Measurements from ENCODE around the gene PAPPA. TPM values are rescaled to one million over a fixed set of nuclear protein-coding genes. Genes with fewer than 3 reads are reported as not detected.

Gene PAPPA
- total RNA-seq, 1 donor from 2014 or later = 172 TPM

DNA sequence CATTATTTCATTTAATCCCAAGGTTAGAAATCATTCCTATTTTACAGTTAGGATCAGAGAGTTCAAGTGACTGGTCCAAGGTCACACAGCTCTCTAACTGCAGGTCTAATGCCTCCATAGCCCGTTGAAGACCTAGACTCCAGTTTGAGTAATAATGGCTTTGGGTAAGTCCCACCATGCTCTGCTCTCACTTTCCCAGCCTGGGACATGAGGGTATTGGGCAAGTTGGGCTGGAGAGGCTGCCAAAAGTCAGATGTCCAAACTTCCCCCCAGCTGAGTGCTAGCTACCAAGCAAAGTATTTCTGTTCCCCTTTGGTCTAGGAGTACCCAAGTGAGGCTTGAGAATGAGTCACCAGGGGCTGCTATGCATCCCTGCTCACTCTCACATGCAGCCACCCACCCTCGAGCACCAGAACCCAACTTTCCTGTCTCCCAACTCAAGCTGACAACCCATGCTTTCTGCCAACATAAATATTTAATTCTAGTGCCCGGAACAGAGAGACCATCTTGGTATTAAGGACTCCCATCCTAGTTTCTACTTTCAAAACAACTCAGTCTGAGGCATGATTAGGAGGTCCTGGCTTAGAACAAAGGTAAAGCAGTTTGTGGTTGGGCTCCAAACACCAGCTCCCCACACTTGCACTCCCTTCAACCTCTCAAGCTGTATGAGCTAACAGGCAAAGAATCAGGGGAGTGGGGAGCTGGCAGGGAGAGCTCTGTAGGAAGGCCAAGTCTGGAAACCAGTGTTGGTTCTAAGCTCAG is 297.0 kb downstream of the PAPPA start:
- H3K4me3 ChIP-seq (ENCODE audit: insufficient read depth, low read depth, low read length) = no peak overlapping the region
- no peaks in the 10 kb centered on the region for H3K27me3 ChIP-seq (ENCODE audit: insufficient read depth, low read length)
- H3K9ac ChIP-seq (ENCODE audit: low read length) = peak overlapping the region; percentile 33
- Mint-ChIP-seq H3K36me3 (ENCODE audit: low read depth, unreplicated experiment) (no peaks in the 10 kb centered on the region), H3K27me3 (ENCODE audit: low read depth, unreplicated experiment) (no peaks in the 10 kb centered on the region), H3K4me1 (ENCODE audit: low read depth, unreplicated experiment) (peaks cover 11% of the 10 kb centered on the region), H3K4me3 (ENCODE audit: unreplicated experiment) (peak overlapping the region; percentile 13), H3K9me3 (ENCODE audit: unreplicated experiment) (peaks cover 2% of the 10 kb centered on the region), H3K27ac (ENCODE audit: unreplicated experiment) (peak overlapping the region; percentile 59)
- H4K20me1 ChIP-seq (ENCODE audit: insufficient read depth, low read length) = no peaks in the 10 kb centered on the region
- TF ChIP-seq, protein P1, sequence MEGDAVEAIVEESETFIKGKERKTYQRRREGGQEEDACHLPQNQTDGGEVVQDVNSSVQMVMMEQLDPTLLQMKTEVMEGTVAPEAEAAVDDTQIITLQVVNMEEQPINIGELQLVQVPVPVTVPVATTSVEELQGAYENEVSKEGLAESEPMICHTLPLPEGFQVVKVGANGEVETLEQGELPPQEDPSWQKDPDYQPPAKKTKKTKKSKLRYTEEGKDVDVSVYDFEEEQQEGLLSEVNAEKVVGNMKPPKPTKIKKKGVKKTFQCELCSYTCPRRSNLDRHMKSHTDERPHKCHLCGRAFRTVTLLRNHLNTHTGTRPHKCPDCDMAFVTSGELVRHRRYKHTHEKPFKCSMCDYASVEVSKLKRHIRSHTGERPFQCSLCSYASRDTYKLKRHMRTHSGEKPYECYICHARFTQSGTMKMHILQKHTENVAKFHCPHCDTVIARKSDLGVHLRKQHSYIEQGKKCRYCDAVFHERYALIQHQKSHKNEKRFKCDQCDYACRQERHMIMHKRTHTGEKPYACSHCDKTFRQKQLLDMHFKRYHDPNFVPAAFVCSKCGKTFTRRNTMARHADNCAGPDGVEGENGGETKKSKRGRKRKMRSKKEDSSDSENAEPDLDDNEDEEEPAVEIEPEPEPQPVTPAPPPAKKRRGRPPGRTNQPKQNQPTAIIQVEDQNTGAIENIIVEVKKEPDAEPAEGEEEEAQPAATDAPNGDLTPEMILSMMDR (IDR thresholded peaks at IDR 0.05; ENCODE audit: insufficient read depth, low read depth, low read length) = no peak
- TF ChIP-seq EZH2 (IDR thresholded peaks at IDR 0.05; ENCODE audit: insufficient read depth, low read length) = no peak
- H3K79me2 ChIP-seq (ENCODE audit: insufficient read depth, low read length) = no peaks in the 10 kb centered on the region
- FAIRE-seq = no peak
- H3K36me3 ChIP-seq (ENCODE audit: insufficient read depth, low read length) = no peaks in the 10 kb centered on the region
- H2AFZ ChIP-seq (ENCODE audit: low read depth, low read length) = no peak overlapping the region
- H3K4me2 ChIP-seq (ENCODE audit: low read length) = peak overlapping the region; percentile 54
- H3K9me3 ChIP-seq (ENCODE audit: insufficient read depth, low read depth, low read length) = no peaks in the 10 kb centered on the region
- peak overlapping the region; percentile 55 for H3K27ac ChIP-seq (ENCODE audit: low read depth, low read length)
- peak; percentile 91 for DNase-seq (ENCODE audit: low read depth)
- H3K4me1 ChIP-seq (ENCODE audit: insufficient read depth, low read length) = peaks cover 20% of the 10 kb centered on the region

GRCh38 chr9:116451500-116452115 is 298.0 kb downstream of the PAPPA start:
- DNase-seq (ENCODE audit: low read depth) = no peak
- H3K79me2 ChIP-seq (ENCODE audit: insufficient read depth, low read length) = no peaks in the 10 kb centered on the region
- H3K4me1 ChIP-seq (ENCODE audit: insufficient read depth, low read length) = peaks cover 20% of the 10 kb centered on the region
- Mint-ChIP-seq H3K9me3 (ENCODE audit: unreplicated experiment) (peaks cover 5% of the 10 kb centered on the region), H3K4me1 (ENCODE audit: low read depth, unreplicated experiment) (peaks cover 11% of the 10 kb centered on the region), H3K36me3 (ENCODE audit: low read depth, unreplicated experiment) (peaks cover 3% of the 10 kb centered on the region), H3K4me3 (ENCODE audit: unreplicated experiment) (no peak overlapping the region), H3K27ac (ENCODE audit: unreplicated experiment) (no peak overlapping the region), H3K27me3 (ENCODE audit: low read depth, unreplicated experiment) (no peaks in the 10 kb centered on the region)
- H3K27me3 ChIP-seq (ENCODE audit: insufficient read depth, low read length) = no peaks in the 10 kb centered on the region
- no peak overlapping the region for H2AFZ ChIP-seq (ENCODE audit: low read depth, low read length)
- peak overlapping the region; percentile 55 for H3K27ac ChIP-seq (ENCODE audit: low read depth, low read length)
- H3K36me3 ChIP-seq (ENCODE audit: insufficient read depth, low read length) = no peaks in the 10 kb centered on the region
- no peak overlapping the region for H3K9ac ChIP-seq (ENCODE audit: low read length)
- no peaks in the 10 kb centered on the region for H4K20me1 ChIP-seq (ENCODE audit: insufficient read depth, low read length)
- no peak overlapping the region for H3K4me3 ChIP-seq (ENCODE audit: insufficient read depth, low read depth, low read length)
- H3K9me3 ChIP-seq (ENCODE audit: insufficient read depth, low read depth, low read length) = no peaks in the 10 kb centered on the region
- TF ChIP-seq, protein P1 (IDR thresholded peaks at IDR 0.05; ENCODE audit: insufficient read depth, low read depth, low read length) = no peak
- no peak for TF ChIP-seq EZH2 (IDR thresholded peaks at IDR 0.05; ENCODE audit: insufficient read depth, low read length)
- no peak for FAIRE-seq
- H3K4me2 ChIP-seq (ENCODE audit: low read length) = no peak overlapping the region
